RKO (cell line): ENCODE data around the gene VDR.
A peak's percentile ranks its signal among the peaks of the same experiment; 100 is the strongest.
"Not testable (repeated sequence)": the region's sequence is repeated elsewhere in the genome, so short reads cannot be mapped to it uniquely, and the experiment has no call there.

ENCODE experiments used
- DNase-seq: peaks from one replicate; pipeline ENCODE4 v3.0.0-alpha.2; 2016; ENCODE audit warnings: low spot score

The VDR gene

DNA sequence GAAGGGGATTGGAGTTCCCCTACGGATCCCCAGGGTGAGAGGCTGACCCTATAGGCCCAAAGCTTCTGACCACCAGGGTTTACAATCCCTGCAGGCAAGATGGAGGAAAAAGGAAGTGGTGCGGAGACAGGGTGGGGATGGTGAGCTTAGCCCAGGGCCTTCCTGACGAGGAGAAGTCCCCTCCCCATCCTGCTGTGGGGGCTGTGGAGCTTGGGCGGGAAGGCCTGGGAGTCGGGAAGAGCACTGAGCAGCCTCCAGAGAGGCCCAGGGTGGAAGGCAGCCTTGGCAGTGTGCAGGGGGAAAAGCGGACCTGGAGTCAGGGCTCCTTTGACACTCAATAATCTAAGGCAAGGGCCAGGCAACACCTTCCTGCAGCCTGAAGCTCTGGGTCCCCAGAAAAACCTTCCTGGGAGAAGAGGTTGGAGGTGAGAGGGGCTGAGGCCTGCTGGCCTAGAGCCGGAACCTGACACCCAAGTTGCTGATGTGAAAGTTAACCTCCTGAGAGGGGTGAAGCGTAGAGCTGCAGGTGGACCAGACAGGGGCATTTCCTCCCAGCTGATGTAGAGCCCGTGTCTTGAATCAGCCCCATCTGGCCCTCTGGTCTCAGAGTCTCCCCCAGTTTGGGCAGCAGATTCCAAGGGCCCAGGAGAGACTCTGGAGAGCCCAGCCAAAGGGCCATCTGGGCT lies 91.1 kb downstream of the VDR start:
- DNase-seq = no peak

DNA sequence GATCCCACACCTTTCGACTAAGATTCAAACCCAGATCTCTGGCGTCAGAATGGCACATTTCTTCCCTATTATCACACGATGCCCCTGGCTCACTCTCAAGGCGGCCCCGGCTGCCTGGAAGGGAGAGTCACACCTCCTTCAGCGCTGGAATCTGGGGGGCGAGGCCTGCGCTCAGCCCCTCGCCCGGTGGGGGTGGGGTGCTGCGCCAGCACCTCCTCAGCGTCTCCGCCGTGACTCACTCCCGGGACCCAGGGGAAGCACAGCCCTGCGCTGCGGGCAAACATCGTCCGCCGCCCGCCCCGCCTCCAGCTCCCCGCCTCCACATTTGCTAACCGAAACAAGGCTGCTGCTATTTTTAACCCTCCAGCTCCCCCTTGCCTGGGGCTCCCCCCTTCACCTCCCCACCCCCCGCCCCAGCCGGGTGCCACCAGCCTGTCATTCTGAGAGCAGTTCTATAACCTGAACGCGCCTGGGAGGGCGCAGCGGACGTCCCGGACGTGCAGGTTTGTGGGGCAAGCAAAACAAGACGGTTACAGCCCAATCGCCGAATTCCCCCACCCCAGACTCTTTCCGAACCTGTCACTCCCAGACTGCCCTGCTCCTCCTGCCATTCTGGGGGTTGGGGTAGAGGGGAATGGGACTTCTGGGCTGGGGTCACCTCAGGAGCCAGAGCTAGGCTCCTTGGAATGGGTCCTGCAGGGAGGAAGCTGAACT lies 91.8 kb downstream of the VDR start:
- no peak for DNase-seq

DNA sequence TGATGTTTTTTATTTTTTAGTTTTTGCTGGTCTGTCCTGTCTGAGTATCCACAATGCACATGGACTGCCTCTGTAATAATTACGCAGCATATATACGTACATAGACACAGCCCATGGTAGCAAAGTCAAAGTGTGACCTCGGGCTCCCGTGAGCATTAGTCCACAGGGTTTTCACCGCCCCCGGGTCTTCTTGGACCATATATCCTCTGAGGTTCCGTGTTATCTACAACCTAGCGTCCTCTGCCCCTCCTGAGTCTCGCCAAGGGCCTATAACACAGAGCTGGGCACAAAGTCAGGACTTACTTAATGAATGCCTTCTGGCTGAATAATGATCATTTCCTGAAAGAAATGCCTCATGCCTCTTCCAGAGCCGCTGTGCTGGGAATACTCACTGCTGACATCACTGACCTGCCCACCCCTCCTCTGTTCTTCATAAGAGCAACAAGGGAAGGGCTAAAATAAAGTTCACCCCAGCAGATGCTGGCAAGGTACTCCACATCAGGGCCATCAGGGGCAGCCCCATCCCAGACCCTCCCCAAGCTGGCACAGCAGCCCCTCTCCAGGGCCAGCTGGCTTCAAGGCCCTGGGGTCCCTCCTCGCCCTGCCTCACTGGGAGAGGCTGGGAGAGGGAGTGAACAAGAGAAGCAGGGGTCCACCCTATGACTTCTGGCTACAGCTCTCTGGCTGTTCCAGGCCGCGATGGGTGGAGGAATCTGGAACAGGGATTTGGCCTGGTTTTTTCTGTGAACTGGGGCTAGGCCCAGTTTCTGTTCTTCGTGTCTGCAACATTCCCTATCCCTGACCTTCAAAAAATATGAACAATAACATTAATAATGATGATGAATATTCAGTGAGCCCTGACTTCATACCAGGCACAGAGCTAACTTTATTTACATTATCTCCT lies 93.0 kb downstream of the VDR start:
- DNase-seq = no peak

DNA sequence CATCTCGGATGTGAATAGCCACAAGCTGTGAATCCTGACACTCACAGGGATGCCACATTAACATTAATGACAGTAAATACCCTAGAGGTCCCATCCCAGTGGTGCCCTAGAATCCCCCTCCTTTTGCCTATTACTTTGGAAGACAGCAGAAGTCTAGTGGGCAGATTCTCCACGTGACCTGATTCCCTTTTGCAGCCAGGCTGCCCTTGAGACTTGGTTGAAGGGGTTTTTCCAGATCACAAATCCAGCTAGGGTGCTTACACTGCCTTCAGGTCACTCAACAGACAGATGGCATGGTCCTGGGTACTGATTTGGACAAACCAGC lies 93.8 kb downstream of the VDR start:
- no peak for DNase-seq

DNA sequence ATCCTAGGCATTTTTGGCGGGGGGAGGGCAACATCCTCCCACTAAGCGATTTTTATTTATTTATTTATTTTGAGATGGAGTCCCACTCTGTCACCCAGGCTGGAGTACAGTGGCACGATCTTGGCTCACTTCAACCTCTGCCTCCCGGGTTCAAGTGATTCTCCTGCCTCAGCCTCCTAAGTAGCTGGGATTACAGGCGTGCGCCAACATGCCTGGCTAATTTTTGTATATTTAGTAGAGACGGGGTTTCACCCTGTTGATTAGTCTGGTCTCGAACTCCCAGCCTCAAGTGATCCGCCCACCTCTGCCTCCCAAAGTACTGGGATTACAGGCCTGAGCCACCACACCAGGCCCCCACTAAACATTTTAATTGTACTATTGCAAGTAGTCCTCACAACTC lies 95.3 kb downstream of the VDR start:
- not testable (repeated sequence) for DNase-seq

DNA sequence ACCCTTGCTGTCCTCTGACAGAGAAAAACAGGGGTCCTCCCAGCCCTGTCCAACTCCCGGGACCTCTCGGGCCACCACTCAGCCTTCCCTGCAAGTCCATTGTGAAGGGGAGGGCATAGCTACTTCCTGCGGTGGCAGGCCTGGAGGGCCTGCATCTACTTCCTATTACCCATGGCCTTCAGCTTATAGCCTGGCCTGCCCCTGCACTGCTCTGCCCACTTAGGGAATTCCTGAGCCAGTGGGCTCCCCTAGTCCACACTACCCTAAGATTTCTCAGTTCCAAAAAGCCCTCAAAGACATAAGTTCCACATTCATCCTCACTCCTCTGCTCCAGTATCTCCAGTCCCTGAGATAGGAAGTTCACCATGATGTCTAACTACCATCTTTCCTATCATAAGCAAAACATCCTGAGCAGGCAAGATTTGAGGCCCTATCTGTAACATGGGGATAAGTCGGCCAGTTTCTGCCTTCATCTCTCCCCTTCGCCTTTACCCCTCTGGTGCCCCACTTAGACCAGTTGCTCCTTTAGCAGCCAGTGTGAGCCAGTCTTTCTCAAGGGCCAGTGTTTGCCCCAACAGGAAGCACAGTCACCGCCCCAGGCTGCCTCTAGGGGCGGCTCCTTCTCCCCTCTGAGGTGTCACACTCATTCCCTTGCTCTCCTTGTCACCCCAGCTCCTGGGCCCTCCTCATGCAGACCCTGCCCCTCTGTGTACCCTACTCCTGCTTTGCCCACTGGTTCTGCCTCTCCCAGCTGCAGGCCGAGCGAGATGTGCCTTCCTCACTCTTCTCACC lies 96.0 kb downstream of the VDR start:
- peak; percentile 38 for DNase-seq

DNA sequence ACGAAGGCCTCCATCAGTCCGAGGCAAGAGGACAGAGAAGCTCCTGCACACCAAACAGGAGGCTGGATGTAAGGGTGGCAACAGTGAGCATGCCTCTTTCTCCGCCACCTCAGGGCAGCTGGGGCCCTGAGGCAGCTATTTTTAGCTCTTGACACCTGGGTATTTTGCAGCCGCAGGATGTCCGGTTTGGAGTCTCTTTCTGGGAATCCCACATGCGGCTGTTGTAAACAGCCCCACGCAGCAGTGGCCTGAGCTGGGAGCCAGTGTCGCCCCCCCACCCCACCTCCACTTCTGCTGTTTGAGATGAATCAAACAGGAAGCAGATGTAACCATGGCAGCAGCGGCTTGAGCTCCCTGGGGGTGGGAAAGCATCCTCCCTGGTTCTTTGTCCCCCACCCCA lies 96.7 kb downstream of the VDR start:
- DNase-seq = no peak

DNA sequence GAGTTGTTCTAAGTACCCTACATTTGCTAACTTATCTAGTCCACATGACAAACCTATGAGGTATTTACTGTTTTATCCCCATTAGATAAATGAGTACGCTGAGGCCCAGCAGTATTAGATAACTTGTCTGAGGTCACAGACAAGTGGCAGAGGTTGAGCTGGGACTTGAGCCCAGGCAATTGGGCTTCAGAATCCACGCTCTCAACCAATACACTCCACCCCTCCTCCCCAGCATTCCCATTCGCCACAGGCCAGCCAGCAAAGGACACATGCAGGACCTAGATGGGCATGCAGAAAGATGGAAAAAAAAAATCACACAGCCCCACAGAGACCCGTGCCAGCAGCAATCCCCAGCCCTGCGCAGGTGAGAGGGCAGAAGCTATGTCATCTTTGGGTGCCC lies 97.5 kb downstream of the VDR start:
- no peak for DNase-seq

DNA sequence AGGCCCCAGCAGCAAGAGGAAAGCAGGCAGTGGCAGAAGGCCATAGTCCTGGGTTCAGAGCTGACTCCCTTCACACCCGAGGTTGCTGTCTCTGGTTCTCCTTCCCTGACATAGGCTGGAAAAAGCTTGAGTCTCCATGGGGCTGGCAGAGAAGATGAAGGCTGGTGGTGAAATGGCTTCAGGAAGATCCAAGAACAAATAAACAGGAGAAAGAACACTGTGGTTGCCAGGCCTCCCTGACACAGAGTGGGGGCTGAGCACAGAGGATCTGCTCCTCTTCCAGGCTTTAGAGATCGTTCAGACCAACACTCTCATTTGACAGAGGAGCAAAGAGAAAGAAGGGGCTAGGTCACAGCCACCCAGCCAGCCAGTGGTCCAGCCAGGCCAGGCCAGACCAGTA lies 99.4 kb downstream of the VDR start:
- no peak for DNase-seq

DNA sequence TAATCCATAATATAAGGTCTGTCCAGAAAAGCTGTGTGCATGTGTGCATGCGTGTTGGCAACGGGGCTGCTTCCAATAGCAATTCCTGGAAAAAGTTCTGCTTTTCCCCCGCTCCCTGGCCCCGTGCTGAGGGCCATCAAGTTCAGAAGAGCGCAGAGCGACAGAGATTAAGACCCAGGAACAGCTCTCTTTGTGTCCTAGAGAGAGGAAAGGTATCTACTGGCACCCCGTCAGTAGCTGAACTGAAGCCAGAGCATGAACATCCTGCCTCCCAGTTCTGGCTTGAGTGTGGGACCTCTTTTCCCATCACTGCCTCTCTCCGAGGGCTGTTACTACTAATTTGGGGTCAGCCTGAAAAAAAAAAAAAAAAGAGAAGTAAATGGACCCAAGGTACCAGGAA lies 100.6 kb downstream of the VDR start:
- no peak for DNase-seq

DNA sequence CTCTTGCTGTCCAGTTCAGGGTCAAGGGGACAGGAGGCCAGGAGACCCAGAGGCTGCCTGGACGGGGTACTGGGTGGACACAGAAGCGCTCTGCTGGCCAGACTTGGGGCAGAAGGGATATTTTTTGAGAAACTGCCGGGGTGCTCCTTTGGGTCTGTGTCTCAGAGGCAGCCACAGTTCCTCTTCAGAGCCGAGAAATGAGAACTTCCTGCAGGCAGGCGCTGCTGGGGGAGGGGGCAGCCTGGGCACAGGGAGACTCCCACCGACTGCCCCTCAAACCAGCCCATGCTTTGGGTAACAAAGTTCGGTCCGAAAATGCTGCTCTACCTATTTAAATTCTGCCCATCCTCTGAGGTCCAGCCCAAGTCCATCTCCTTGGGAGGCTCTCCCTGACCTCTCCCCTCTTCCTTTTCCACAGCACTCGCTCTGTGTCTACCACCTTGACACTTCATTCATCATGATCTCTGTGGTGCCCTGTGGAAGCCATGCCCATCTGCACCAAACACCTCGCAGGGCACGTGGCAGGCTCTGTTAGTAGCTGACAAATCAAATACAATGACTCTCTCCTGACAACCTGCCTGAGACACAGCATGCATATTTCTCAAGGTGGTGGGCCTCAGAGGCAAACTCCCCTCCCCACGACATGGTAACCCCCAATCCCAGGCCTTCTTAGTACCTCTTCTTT lies 101.5 kb downstream of the VDR start:
- no peak for DNase-seq

DNA sequence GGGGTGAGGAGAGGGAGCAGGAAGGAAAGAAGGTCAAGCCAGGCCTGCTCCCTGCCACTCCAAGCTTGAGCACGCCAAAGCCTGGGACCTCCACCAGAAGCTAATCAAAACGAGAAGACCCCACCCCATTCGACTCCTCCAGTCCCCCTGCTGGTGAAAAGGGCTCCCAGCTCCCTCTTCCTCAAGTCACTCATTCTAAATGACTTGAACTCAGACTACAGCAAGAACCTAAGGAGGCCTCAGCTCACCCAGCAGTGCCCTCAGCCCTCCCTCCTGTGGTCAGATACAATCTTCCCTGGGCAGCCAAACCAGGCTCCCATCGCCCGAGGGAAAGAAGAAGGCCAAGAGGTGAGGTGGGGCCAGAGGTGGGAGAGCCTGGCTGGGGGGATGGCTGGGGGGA lies 102.5 kb downstream of the VDR start:
- no peak for DNase-seq

DNA sequence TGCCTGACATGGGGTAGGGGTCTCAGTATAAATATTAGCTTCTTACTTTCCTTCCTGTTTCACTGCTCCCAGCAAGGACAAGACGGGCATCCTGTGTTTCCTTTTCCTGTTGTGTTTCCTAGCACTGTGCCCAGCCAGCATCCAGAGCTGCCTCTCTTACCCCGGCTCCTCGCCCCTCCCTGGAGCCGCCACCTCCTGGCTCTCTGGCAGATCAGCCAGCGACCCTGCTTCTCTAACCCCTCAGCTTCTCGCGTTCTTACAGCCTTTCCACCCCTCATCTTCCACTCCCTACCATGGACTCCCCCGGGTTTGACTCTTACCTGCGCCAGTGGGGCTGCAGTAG lies 102.9 kb downstream of the VDR start:
- no peak for DNase-seq

DNA sequence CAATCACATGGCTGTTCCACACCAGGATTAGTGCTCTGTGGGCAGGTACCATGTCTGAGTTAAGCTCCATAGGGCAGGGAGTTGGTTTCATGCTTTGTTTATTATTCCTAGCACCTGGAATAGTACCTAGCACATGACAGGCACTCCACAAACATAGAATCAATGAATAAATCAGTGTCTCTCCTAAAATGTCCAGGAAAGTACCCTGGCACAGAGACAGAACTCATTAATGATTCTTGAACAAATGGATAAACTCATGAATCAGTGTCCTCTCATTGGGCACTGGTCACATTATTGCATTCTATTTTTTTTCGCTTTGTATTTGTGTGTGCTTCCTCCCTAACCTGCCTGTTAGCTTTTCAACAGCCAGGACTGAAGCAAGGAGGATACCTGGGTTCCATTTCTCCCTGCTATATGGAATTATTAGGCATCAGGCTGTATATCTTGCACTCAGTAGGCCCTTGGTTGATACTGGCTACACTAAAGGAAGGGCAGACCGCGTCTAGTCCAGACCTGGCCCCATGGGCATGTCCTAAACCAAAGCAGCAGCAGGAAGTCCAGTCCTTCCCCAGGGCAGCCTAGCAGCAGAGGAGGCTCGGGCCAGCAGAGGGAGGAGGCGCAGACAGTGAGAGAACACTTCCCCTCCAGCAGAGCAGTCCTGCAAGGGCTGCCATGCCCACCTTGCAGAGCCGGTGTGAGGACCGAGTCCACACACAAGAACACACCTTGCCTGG lies 103.5 kb downstream of the VDR start:
- no peak for DNase-seq

DNA sequence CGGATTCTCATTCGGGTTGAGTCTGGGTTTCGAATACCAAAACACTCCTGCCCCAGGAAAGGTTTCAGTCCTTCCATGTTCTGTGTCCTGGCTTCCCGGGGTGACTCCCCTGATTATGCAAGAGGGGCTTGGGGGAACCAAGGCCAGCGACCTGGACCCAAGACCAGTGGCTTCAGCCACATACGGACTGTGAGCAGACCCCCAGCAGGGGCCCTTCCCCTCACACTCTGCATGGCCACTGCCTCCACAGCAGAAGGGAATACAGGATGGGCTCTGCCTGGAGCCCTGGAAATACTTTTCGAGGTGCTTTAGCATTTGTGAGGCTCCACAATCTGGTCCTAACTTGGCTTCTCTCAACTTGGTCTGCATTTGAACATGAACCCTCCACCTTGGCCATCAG lies 104.2 kb downstream of the VDR start:
- DNase-seq = no peak

DNA sequence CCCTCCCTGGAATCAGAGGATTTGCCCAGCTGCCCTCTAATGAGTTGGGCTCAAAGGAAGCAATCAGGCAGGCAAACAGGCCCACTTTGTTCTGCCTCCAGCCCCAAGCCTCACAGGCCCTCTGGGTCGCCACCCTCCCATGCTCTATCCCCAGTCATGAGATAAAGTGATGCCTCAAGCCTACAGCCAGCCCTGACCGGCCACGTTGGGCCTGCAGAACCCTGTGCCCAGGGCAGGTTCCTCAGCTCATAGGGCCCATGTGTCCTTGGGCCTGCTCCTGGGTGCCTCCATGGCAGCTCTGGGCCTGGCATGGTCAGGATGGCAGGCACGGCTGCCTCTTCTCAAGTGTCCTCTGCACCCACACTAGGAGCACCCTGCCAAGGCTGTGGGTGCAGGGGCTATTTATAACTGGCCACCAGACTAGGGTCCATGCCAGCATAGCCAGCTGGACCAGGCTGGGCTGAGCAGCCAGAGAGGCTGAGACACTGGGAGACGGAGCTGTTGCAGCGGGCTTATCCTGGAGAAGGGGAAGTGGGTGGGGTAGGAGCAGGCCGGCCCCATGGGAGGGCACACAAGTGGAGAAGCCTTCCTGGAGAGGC lies 105.3 kb downstream of the VDR start:
- DNase-seq = no peak

DNA sequence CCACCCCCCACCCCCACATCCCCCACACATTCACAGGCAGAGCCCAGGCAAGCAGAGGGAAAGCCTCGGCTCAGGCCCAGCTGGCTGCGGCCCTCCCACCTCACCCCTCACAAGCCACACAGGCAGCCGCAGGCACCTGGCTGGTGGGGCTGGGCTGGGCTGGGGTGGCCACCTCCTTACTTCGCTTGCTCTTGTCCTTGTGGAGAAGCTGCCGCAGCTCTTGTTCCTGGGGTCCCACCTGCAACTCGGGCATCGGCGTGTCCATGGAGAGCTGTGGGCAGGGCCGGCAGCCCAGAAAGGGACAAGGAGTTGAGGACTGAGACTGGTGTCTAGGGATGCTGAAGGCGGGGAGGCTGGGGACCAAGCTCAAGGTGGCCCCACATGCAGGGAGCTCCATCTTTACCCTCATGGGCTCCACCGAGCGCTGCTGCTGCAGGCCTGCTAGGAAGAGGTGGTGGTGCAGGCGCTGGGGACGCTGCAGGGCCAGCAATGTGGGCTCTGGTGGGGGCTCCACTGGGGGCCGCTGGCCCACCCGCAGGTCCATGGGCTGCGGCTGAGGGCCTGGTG lies 106.3 kb downstream of the VDR start:
- no peak for DNase-seq

DNA sequence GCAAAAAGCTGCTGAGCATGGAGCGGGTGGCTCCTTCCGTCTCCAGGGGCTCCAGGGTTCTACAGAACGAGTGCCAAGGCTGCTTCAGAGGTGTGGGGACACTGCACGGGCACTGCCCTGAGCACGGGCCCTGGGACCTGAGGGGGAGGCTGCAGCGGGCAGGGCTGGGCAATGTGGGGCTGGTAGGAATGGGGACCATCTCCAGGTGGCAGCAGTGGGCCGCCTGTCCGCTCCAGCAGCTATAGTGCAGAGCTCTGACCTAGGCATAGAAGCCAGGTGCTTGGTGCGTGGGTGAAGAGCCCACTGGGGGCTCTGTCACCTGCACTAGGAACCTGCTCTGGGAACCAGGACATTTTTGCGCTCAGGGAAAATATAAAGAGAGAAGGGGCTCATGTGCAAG lies 107.4 kb downstream of the VDR start:
- DNase-seq = no peak

DNA sequence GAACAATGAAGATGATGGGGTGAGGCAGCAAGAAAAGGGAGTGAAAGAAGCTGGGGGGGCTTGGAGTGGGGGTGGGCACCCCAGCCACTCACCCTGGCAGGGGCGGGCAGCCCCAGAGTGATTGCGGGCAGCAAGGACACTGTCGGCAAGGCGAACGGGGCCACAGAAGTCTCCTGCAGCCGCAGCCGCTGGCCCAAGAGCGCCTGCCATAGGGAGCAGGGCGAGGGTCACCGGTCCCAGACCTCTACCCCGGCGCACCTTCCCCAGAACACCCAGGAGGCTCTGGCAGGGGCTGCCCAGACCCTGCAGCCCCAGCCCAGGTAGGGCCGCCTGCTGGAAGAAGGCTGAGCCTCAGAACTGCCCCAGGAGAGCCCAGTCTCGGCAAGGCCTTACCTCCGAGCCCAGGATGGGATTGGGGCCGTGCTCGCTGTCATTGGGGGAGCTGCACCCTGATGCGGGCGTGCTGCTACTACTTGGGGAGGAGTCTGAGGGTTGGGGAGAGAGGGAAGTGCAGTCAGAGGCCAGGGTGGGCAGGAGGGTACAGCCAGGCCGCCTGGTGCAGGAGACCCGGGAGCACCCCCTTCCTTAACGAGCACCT lies 108.9 kb downstream of the VDR start:
- no peak for DNase-seq
